Camera-type eye (tissue), 1 donor: ENCODE measurements around the gene KRT6B. TPM values are rescaled to one million over a fixed set of nuclear protein-coding genes. Genes with fewer than 3 reads are reported as not detected.

ENCODE experiments used
- total RNA-seq: library from RNA; depleted of rRNA; stranded (reverse); fragments of >200 nt; gene quantifications from one replicate; pipeline ENCODE4 v1.2.3, GENCODE V29; 2014

Gene KRT6B
- total RNA-seq, result 1.2 TPM

DNA sequence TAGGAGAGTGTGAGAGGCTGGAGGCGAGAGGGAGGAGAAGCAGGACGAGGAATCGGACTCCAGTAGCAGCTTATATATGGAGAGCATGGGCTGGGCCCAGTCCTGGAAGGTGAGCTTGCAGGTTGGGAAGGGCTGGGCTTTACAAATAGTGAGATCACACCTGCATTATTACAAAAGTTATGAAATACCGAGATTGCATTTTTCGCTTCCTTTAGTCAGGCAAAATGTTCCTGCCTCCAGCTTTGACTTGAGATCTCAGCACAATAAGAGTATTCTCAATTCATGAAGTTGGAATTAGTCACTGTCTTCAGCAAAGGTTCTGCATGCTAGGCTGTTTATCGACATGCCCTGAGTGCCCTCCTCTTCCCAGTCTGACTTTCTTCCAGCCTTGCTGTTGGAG lies at the start of gene KRT6B:
Gene KRT6B, minus strand, starts transcription at position 46 of the 400 bp plus-strand sequence. CDS start 68 bp downstream, outside the sequence.

GRCh38 chr12:52493172-52493571 lies 41.2 kb upstream of the KRT6B start, which contains the start of gene KRT6A:
Gene KRT6A, minus strand, starts transcription at chr12:52493257. Its CDS starts 69 bp downstream, at chr12:52493188.

DNA sequence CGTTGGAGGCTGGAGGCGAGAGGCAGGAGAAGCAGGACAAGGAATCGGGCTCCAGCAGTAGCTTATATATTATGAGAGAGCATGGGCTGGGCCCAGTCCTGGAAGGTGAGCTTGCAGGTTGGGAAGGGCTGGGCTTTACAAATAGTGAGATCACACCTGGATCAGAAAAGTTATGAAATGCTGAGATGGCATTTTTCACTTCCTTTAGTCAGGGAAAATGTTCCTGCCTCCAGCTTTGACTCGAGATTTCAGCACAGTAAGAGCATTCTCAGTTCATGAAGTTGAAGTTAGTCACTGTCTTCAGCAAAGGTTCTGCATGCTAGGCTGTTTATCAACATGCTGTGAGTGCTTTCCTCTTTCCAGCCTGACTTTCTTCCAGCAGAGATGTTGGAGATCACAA lies 21.8 kb upstream of the KRT6B start, which contains the start of gene KRT6C:
Gene KRT6C, minus strand, starts transcription at position 38 of the 400 bp plus-strand sequence. CDS start 68 bp downstream, outside the sequence.

DNA sequence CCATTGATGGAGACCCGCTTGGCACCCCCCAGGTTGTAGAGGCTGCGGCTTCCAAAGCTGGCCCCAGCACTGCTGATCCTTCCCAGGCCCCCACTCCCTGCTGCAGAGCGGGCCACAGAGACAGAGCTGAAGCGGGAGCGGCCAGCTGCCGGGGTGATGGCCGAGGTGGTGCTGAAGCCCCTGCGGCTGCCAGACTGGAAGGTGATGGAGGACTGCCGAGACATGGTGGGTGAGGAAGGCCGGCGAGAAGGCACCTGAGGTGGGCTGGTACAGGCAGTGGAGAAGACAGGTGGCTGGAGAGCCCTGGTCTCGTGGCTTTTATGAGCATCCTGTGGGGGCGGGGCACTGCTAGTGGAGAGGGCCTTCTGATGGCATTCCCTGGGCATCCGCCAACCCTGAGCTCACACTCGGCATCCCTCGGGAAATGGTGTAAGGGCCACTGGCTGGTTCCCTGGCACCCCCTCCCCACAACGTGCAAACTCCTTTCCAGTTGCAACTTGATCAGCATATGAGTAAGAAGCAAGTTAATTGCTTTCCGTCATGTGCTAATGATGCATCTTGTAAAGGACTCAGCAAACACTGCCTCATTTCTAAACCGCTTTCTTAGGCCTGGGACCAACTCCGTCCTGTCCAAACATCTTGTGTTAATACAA lies 17.7 kb downstream of the KRT6B start, which contains the start of gene KRT75:
Gene KRT75, minus strand, starts transcription at position 291 of the 653 bp plus-strand sequence. Its CDS starts 67 bp downstream, at position 224.

GRCh38 chr12:52405922-52406385 lies 46.0 kb downstream of the KRT6B start, which contains the start of gene KRT82:
Gene KRT82, minus strand, starts transcription at chr12:52406335. Its CDS starts 58 bp downstream, at chr12:52406277.

Other genes with a start within 250 kb of the KRT6B start
- gene KRT7, start 218.9 kb downstream of the KRT6B start, total RNA-seq, result 12.1 TPM
- not detected for gene KRT86, start 177.5 kb downstream of the KRT6B start, total RNA-seq
- gene KRT81, start 160.6 kb downstream of the KRT6B start, total RNA-seq, result 0.22 TPM
- gene KRT83, start 130.7 kb downstream of the KRT6B start, total RNA-seq, result not detected
- 0.27 TPM for gene KRT85, start 84.7 kb downstream of the KRT6B start, total RNA-seq
- not detected for gene KRT84, start 66.5 kb downstream of the KRT6B start, total RNA-seq
- gene KRT82, start 45.8 kb downstream of the KRT6B start, total RNA-seq, result not detected
- gene KRT75, start 17.8 kb downstream of the KRT6B start, total RNA-seq, result 0.71 TPM
- gene KRT6C, start 21.7 kb upstream of the KRT6B start, total RNA-seq, result not detected
- 1.2 TPM for gene KRT6A, start 41.1 kb upstream of the KRT6B start, total RNA-seq
- 182 TPM for gene KRT5, start 68.2 kb upstream of the KRT6B start, total RNA-seq
- 0.77 TPM for gene KRT71, start 101.0 kb upstream of the KRT6B start, total RNA-seq
- gene KRT74, start 121.7 kb upstream of the KRT6B start, total RNA-seq, result not detected
- gene KRT72, start 149.3 kb upstream of the KRT6B start, total RNA-seq, result not detected
- gene KRT73, start 166.4 kb upstream of the KRT6B start, total RNA-seq, result not detected
- not detected for gene KRT2, start 200.1 kb upstream of the KRT6B start, total RNA-seq
- gene KRT1, start 228.3 kb upstream of the KRT6B start, total RNA-seq, result 0.82 TPM